ENCODE data around the gene GZF1. TPM values are rescaled to one million over a fixed set of nuclear protein-coding genes. Genes with fewer than 3 reads are reported as not detected.
A peak's percentile ranks its signal among the peaks of the same experiment; 100 is the strongest.

Gene GZF1
- total RNA-seq, 1 donor = 61.0 TPM

DNA sequence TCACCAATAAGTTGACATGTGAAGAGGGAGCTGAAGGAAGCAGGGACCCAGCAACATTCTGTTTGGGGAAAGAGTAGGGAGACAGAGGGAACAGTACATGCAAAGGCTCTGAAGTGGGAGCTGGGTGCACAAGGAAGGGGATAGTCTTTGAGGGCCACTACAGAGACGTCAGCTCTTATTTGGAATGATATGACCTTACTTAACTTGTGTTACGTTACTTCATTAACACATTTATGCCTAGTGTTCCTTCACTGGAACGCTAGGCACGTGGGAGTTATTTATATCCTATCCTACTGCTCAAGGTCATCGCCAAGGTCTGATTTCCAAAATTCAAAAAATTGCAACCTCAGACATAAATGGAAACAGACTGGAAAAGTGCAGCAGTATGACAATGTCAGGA, 39.1 kb downstream of the GZF1 start:
- Histone ChIP-seq H3K4me3 (ENCODE audit: low read length) (no peak overlapping the region), H3K4me1 (ENCODE audit: insufficient read depth, low read length) (peaks cover 13% of the 10 kb centered on the region), H3K9me3 (ENCODE audit: low read depth, low read length) (no peaks in the 10 kb centered on the region), H3K27me3 (ENCODE audit: insufficient read depth, low read length) (no peaks in the 10 kb centered on the region)

DNA sequence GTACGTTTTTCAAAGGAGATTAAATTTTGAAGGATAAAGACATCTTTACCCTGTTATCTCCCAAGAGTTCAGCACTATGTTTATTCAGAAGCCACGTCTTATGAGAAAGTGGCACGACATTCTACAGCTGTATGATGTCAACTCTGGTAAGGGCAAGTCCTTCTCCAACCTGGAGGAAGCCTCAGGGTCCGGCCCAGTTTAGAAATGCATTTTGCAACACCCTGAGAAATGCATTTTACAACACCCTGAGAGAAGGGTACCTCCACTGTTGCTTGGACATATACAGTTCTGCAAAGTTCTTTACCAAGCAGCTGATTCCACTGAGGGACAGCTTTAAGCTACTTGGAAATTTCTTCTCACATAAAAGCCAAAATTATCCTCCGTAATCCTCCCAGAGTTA, 41.8 kb downstream of the GZF1 start:
- no peaks in the 10 kb centered on the region for H3K27me3 ChIP-seq (ENCODE audit: insufficient read depth, low read length)
- no peak overlapping the region for H3K4me3 ChIP-seq (ENCODE audit: low read length)
- H3K9me3 ChIP-seq (ENCODE audit: low read depth, low read length) = no peaks in the 10 kb centered on the region
- peaks cover 8% of the 10 kb centered on the region for H3K4me1 ChIP-seq (ENCODE audit: insufficient read depth, low read length)

GRCh38 chr20:23404196-23404595, 42.2 kb downstream of the GZF1 start:
- Histone ChIP-seq H3K27me3 (ENCODE audit: insufficient read depth, low read length) (no peaks in the 10 kb centered on the region), H3K4me1 (ENCODE audit: insufficient read depth, low read length) (peaks cover 8% of the 10 kb centered on the region), H3K4me3 (ENCODE audit: low read length) (no peak overlapping the region), H3K9me3 (ENCODE audit: low read depth, low read length) (no peaks in the 10 kb centered on the region)

- Histone ChIP-seq H3K4me1 (ENCODE audit: insufficient read depth, low read length) (peaks cover 11% of the 10 kb centered on the region), H3K4me3 (ENCODE audit: low read length) (no peak overlapping the region), H3K9me3 (ENCODE audit: low read depth, low read length) (no peaks in the 10 kb centered on the region), H3K27me3 (ENCODE audit: insufficient read depth, low read length) (no peaks in the 10 kb centered on the region)
Observed at GRCh38 chr20:23406880-23407279, 44.9 kb downstream of the GZF1 start.

- H3K27me3 ChIP-seq (ENCODE audit: insufficient read depth, low read length) = no peaks in the 10 kb centered on the region
- H3K9me3 ChIP-seq (ENCODE audit: low read depth, low read length) = no peaks in the 10 kb centered on the region
- H3K4me1 ChIP-seq (ENCODE audit: insufficient read depth, low read length) = peaks cover 11% of the 10 kb centered on the region
- H3K4me3 ChIP-seq (ENCODE audit: low read length) = no peak overlapping the region
Observed at GRCh38 chr20:23407781-23408464, 45.9 kb downstream of the GZF1 start.

DNA sequence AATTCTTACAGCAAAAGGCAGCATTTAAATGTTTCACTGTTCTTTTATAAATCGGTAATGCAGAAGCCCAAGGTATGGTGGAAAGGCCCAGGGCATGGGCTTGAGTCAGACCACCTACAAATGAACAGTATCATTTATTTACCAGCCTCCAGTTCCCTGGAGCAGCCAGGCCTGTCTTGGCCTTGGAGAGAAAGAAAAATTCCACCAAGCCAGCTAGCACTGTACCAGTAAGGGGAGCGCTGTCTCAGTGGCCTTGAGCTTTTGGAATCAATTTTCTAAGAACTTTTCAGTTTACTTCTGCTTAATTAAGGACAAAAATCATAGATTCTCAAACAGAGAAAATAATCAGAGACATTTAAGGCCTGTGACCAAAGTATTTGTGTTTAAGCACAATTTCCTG, 47.0 kb downstream of the GZF1 start:
- no peaks in the 10 kb centered on the region for H3K27me3 ChIP-seq (ENCODE audit: insufficient read depth, low read length)
- no peak overlapping the region for H3K4me3 ChIP-seq (ENCODE audit: low read length)
- peaks cover 12% of the 10 kb centered on the region for H3K4me1 ChIP-seq (ENCODE audit: insufficient read depth, low read length)
- H3K9me3 ChIP-seq (ENCODE audit: low read depth, low read length) = no peaks in the 10 kb centered on the region

DNA sequence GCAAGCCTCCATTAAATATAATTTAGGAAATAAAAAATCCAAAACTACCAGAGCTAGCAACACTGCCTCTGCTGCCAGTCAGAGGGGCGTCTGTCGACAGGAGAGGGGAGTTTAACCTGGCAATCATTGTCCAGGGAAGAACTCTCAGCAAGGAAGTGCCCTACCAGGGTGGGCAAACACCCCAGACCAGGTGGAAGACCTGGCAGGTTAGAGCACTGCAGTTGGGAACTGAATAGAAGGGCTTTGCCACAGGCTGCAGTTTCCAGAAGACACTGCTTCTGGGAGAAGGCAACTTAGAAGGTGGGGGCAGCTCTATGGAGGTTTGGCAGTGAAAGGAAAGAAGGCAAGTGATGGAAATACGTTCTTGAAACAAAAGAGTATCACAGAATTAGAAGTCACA, 47.8 kb downstream of the GZF1 start:
- Histone ChIP-seq H3K27me3 (ENCODE audit: insufficient read depth, low read length) (no peaks in the 10 kb centered on the region), H3K4me1 (ENCODE audit: insufficient read depth, low read length) (peaks cover 10% of the 10 kb centered on the region), H3K4me3 (ENCODE audit: low read length) (no peak overlapping the region), H3K9me3 (ENCODE audit: low read depth, low read length) (no peaks in the 10 kb centered on the region)

DNA sequence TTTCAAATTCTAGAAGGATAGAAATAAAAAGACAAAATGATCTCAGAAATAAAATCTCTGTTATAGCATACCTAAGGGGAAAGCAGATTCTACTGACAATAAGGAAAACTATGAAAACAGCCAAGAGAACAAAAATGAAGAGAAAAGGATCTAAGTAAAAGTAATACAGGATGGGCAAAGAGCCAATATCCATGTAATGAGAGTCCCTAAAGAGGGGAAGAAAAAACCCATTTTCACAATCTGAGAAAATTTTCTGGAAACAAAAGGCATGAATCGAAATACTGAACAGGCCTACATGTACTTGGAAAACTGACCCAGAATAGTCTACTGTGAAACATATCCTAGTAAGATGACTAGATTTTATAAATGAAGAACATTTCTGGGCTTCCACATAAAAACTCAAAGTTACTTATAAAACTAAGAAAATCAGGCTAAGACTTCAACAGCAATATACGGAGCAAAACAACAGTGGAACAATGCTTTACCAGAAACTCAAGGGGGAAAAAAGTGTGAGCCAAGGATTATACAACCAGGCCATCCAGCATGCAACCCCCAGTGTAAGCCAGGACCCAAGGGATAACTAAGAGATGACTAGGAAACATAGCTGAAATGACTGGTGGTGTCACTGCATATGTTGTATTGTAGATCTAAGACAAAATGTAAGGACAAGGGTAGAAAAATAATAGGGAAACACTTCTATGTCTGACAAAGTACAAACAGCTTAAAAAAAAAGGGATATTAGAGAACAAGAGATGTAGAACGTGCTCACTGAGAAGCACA, 49.1 kb downstream of the GZF1 start:
- no peak overlapping the region for H3K4me3 ChIP-seq (ENCODE audit: low read length)
- no peaks in the 10 kb centered on the region for H3K9me3 ChIP-seq (ENCODE audit: low read depth, low read length)
- H3K27me3 ChIP-seq (ENCODE audit: insufficient read depth, low read length) = no peaks in the 10 kb centered on the region
- H3K4me1 ChIP-seq (ENCODE audit: insufficient read depth, low read length) = peaks cover 17% of the 10 kb centered on the region

GRCh38 chr20:23412026-23412425, 50.0 kb downstream of the GZF1 start:
- H3K4me3 ChIP-seq (ENCODE audit: low read length) = no peak overlapping the region
- H3K4me1 ChIP-seq (ENCODE audit: insufficient read depth, low read length) = peaks cover 20% of the 10 kb centered on the region
- H3K27me3 ChIP-seq (ENCODE audit: insufficient read depth, low read length) = no peaks in the 10 kb centered on the region
- no peaks in the 10 kb centered on the region for H3K9me3 ChIP-seq (ENCODE audit: low read depth, low read length)

DNA sequence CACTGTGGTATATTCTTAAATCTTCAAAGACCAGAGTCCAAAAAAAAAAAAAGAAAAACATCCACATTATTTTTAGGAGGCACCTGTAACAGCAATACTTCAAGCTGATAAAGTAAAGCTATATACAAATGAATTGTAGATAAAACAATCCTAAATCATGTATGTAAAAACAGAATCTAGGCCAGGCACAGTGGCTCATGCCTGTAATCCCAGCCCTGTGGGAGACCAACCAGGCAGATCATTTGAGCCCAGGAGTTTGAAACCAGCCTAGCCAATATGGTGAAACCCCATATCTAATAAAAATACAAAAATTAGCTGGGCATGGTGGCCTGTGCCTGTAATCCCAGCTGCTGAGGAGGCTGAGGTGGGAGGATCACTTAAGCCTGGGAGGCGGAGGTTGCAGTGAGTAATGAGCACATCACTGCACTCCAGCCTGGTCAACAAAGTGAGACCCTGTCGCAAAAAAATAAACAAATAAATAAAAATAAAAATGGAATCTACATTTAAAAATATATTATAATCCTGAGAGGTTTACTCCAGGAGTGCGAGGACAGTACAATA, 52.0 kb downstream of the GZF1 start:
- no peaks in the 10 kb centered on the region for H3K9me3 ChIP-seq (ENCODE audit: low read depth, low read length)
- peaks cover 19% of the 10 kb centered on the region for H3K4me1 ChIP-seq (ENCODE audit: insufficient read depth, low read length)
- H3K4me3 ChIP-seq (ENCODE audit: low read length) = no peak overlapping the region
- H3K27me3 ChIP-seq (ENCODE audit: insufficient read depth, low read length) = no peaks in the 10 kb centered on the region

DNA sequence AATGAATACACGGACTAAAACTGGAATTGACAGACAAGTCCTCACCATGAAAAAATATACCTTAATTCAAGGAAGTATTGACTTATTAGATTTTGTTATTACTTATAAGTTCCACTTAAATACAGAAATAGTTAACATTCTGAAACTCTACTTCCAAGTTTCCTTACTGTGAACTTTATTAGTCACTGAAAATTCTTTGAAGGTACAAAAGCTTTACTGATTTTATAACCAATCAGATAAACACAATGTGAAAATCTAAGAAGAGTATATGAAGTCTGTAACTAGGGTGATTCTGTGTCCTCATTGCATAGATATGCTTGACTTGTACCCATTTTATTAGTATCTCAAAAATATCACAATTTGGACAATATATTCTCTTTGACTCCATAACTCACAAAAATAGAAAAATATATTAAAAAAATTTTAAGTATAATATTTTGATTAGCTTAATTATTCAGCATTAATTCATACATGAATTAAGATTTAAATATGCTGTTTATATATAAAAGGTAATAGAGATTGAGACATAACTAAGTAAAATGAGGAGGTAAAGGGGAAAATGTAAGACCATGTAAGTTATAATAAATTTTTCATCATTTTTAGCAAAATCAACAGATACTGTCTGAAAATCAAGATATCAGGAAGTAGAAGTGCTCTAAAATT, 52.7 kb downstream of the GZF1 start:
- peaks cover 23% of the 10 kb centered on the region for H3K4me1 ChIP-seq (ENCODE audit: insufficient read depth, low read length)
- H3K4me3 ChIP-seq (ENCODE audit: low read length) = no peak overlapping the region
- H3K27me3 ChIP-seq (ENCODE audit: insufficient read depth, low read length) = no peaks in the 10 kb centered on the region
- no peaks in the 10 kb centered on the region for H3K9me3 ChIP-seq (ENCODE audit: low read depth, low read length)

GRCh38 chr20:23415555-23415954, 53.6 kb downstream of the GZF1 start:
- H3K9me3 ChIP-seq (ENCODE audit: low read depth, low read length) = no peaks in the 10 kb centered on the region
- no peak overlapping the region for H3K4me3 ChIP-seq (ENCODE audit: low read length)
- peaks cover 22% of the 10 kb centered on the region for H3K4me1 ChIP-seq (ENCODE audit: insufficient read depth, low read length)
- no peaks in the 10 kb centered on the region for H3K27me3 ChIP-seq (ENCODE audit: insufficient read depth, low read length)

DNA sequence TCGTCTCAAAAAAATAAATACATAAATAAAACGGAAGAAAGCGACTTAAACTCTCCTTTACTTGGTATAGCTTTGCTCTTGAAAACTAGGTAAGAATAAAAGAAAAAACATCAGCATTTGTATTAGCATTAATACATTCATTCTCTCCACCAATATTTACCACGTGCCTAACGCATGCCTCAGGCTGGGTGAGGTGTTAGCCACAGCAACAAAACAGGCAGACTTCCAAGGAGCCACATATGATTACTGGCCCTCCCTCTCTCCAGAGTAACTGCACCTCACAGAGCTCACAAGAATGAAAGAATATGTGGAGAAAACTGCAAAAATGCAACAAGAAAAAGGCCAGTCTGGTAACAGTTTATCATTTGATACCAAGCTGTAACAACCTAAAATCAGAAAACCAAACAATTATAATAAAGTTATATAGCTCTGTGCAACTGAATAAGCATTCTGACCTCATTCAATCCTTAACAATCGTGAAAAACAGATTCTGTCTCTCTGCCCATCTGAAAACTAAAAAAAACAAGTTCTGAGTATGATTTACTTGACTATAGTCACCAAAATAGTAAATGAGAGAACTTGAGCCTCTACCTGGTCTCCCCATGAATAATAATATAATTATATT, 54.1 kb downstream of the GZF1 start:
- no peak overlapping the region for H3K4me3 ChIP-seq (ENCODE audit: low read length)
- no peaks in the 10 kb centered on the region for H3K9me3 ChIP-seq (ENCODE audit: low read depth, low read length)
- no peaks in the 10 kb centered on the region for H3K27me3 ChIP-seq (ENCODE audit: insufficient read depth, low read length)
- H3K4me1 ChIP-seq (ENCODE audit: insufficient read depth, low read length) = peaks cover 22% of the 10 kb centered on the region

- Histone ChIP-seq H3K27me3 (ENCODE audit: insufficient read depth, low read length) (no peaks in the 10 kb centered on the region), H3K4me1 (ENCODE audit: insufficient read depth, low read length) (peaks cover 27% of the 10 kb centered on the region), H3K9me3 (ENCODE audit: low read depth, low read length) (no peaks in the 10 kb centered on the region), H3K4me3 (ENCODE audit: low read length) (no peak overlapping the region)
Observed at GRCh38 chr20:23417861-23418260, 55.9 kb downstream of the GZF1 start.

DNA sequence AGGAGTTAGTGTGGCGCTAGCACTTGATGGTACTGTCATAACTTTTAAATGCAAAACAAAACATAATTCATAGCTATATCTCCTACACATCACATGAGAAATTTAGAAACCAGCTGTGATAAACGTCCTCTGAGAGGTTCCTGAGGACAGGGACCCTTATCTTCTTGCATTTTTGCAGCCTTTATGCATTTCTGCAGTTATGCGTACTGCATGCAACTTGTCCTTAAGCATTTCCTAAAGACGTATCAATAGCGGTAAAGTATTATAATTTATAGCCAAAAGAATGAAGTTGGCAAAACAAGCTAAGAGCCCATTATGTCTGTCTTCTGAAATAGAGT, 57.6 kb downstream of the GZF1 start:
- Histone ChIP-seq H3K4me3 (ENCODE audit: low read length) (peak overlapping the region; percentile 89), H3K27me3 (ENCODE audit: insufficient read depth, low read length) (no peaks in the 10 kb centered on the region), H3K4me1 (ENCODE audit: insufficient read depth, low read length) (peaks cover 23% of the 10 kb centered on the region), H3K9me3 (ENCODE audit: low read depth, low read length) (no peaks in the 10 kb centered on the region)

Data from mononuclear cell (primary cell).